ENCODE data around the gene AGMO. TPM values are rescaled to one million over a fixed set of nuclear protein-coding genes. Genes with fewer than 3 reads are reported as not detected.
A peak's percentile ranks its signal among the peaks of the same experiment; 100 is the strongest.

Gene AGMO
- total and polyA plus RNA-seq, 2 experiments from 2014 or later = 6.5 to 7.3 TPM

DNA sequence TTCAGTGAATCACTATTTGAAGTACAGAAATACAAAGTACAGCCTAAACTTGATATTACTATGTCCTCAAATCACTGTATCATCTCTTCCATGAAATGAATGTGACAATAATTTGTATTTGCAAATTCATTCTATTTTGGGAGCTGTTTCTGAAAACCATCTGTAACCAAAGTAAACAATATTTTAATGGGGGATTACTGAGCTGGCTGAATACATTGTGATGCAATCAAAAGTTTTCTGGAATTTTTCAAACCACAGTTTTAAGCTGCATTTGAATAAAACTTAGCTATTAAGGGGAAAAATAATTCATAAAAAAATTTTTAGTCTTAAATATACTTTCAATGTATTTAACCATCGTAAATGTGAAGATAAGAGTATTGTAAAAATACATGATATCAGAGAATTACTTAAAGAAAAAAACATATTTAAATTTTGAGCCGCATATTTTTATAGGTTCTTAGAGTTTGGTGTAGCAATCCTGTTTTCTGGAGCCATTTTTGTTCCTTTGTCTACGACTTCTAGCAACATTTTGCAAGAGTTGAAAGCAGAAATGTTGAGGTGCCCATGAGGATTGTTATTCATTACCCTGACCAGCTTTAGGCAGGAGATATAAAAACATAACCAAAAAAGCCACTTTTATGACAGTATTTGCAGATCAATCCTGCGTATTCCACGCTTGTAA, 45.9 kb upstream of the AGMO start:
- H3K4me2 ChIP-seq = peak overlapping the region; percentile 71
- DNase-seq (ENCODE audit: low spot score) = no peak
- H2AFZ ChIP-seq = peak overlapping the region; percentile 61
- H3K4me1 ChIP-seq (ENCODE audit: insufficient read depth) = peaks cover 3% of the 10 kb centered on the region
- H4K20me1 ChIP-seq (ENCODE audit: insufficient read depth, poor library complexity, severe bottlenecking) = no peaks in the 10 kb centered on the region
- 72% methylated on average over 5 of the region's 5 CpGs for WGBS (ENCODE audit: low lambda C conversion rate, missing lambda C conversion rate)
- H3K36me3 ChIP-seq (replicated peaks; ENCODE audit: insufficient read depth, low read depth) = no peaks in the 10 kb centered on the region
- H3K27ac ChIP-seq = no peak overlapping the region
- H3K9me3 ChIP-seq (ENCODE audit: low read depth) = no peaks in the 10 kb centered on the region
- H3K4me3 ChIP-seq = no peak overlapping the region
- no peak for TF ChIP-seq EZH2 (IDR thresholded peaks at IDR 0.05; ENCODE audit: borderline replicate concordance)
- TF ChIP-seq EZH2phosphoT487 (IDR thresholded peaks at IDR 0.05; ENCODE audit: low read depth, severe bottlenecking, unreplicated experiment) = no peak
- TF ChIP-seq, protein P1, sequence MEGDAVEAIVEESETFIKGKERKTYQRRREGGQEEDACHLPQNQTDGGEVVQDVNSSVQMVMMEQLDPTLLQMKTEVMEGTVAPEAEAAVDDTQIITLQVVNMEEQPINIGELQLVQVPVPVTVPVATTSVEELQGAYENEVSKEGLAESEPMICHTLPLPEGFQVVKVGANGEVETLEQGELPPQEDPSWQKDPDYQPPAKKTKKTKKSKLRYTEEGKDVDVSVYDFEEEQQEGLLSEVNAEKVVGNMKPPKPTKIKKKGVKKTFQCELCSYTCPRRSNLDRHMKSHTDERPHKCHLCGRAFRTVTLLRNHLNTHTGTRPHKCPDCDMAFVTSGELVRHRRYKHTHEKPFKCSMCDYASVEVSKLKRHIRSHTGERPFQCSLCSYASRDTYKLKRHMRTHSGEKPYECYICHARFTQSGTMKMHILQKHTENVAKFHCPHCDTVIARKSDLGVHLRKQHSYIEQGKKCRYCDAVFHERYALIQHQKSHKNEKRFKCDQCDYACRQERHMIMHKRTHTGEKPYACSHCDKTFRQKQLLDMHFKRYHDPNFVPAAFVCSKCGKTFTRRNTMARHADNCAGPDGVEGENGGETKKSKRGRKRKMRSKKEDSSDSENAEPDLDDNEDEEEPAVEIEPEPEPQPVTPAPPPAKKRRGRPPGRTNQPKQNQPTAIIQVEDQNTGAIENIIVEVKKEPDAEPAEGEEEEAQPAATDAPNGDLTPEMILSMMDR (IDR thresholded peaks at IDR 0.05; ENCODE audit: poor library complexity) = no peak
- no peaks in the 10 kb centered on the region for H3K9me2 ChIP-seq (replicated peaks; ENCODE audit: insufficient read depth)
- H3K79me2 ChIP-seq = no peaks in the 10 kb centered on the region
- no peaks in the 10 kb centered on the region for H3K27me3 ChIP-seq

DNA sequence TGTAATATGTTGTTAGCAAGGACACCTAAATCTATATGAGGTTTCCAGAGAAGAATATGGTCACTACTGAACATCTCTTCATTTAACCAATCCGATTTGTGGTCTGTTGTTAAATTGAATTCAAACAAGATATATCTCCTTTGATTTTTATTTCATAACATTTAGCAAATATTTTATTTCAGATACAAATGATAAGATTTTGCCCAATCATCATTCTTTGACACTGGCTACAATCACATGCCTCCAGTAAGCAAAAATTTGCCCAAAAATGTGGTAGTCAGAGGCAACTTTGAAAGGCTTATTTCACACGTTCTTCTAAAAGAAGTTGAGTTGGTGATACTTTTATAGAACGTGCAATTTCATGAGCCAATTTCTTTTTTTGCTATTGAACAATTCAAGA, 44.7 kb upstream of the AGMO start:
- no peak for DNase-seq (ENCODE audit: low spot score)
- H3K9me3 ChIP-seq (ENCODE audit: low read depth) = no peaks in the 10 kb centered on the region
- no peaks in the 10 kb centered on the region for H3K9me2 ChIP-seq (replicated peaks; ENCODE audit: insufficient read depth)
- H3K79me2 ChIP-seq = no peaks in the 10 kb centered on the region
- no peak overlapping the region for H3K27ac ChIP-seq
- H3K4me3 ChIP-seq = no peak overlapping the region
- no peaks in the 10 kb centered on the region for H3K27me3 ChIP-seq
- no peaks in the 10 kb centered on the region for H4K20me1 ChIP-seq (ENCODE audit: insufficient read depth, poor library complexity, severe bottlenecking)
- no peak overlapping the region for H3K4me2 ChIP-seq
- WGBS (ENCODE audit: low lambda C conversion rate, missing lambda C conversion rate) = 85% methylated on average over 3 of the region's 3 CpGs
- TF ChIP-seq, protein P1 (IDR thresholded peaks at IDR 0.05; ENCODE audit: poor library complexity) = no peak
- TF ChIP-seq EZH2 (IDR thresholded peaks at IDR 0.05; ENCODE audit: borderline replicate concordance) (no peak), EZH2phosphoT487 (IDR thresholded peaks at IDR 0.05; ENCODE audit: low read depth, severe bottlenecking, unreplicated experiment) (no peak)
- no peaks in the 10 kb centered on the region for H3K36me3 ChIP-seq (replicated peaks; ENCODE audit: insufficient read depth, low read depth)
- H2AFZ ChIP-seq = no peak overlapping the region
- H3K4me1 ChIP-seq (ENCODE audit: insufficient read depth) = peaks cover 3% of the 10 kb centered on the region

DNA sequence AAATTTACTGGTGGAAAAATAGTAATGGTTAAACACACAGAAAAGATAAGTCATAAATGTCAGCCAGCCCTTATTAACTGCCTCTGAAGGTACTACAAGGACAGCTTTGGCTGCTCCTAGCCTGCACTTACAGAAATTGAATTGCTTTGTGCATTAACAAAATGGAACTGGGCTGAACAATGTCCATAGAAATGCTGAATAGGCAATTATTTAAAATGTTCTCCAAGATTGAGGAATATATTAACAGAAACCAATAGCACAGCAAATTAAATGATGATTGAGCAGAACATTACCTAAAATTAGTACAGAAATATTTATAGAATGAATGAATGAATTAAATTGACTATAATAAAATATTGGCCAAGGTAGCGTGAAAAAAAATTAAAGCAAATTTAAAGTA, 42.4 kb upstream of the AGMO start:
- 100% methylated on average over 1 of the region's 1 CpG for WGBS (ENCODE audit: low lambda C conversion rate, missing lambda C conversion rate)
- Histone ChIP-seq H3K4me1 (ENCODE audit: insufficient read depth) (peaks cover 3% of the 10 kb centered on the region), H3K36me3 (replicated peaks; ENCODE audit: insufficient read depth, low read depth) (no peaks in the 10 kb centered on the region), H3K27ac (no peak overlapping the region), H2AFZ (no peak overlapping the region), H4K20me1 (ENCODE audit: insufficient read depth, poor library complexity, severe bottlenecking) (no peaks in the 10 kb centered on the region), H3K9me3 (ENCODE audit: low read depth) (no peaks in the 10 kb centered on the region), H3K27me3 (no peaks in the 10 kb centered on the region), H3K4me3 (no peak overlapping the region), H3K79me2 (no peaks in the 10 kb centered on the region), H3K4me2 (no peak overlapping the region), H3K9me2 (replicated peaks; ENCODE audit: insufficient read depth) (no peaks in the 10 kb centered on the region)
- DNase-seq (ENCODE audit: low spot score) = no peak
- TF ChIP-seq EZH2 (IDR thresholded peaks at IDR 0.05; ENCODE audit: borderline replicate concordance) (no peak), EZH2phosphoT487 (IDR thresholded peaks at IDR 0.05; ENCODE audit: low read depth, severe bottlenecking, unreplicated experiment) (no peak)
- TF ChIP-seq, protein P1 (IDR thresholded peaks at IDR 0.05; ENCODE audit: poor library complexity) = no peak

All from hepatocyte (in vitro differentiated cells).